ENCODE data around the gene ZDHHC11B.

GRCh38 chr5:773517-774264 is 10.8 kb downstream of the ZDHHC11B start:
- no peak for TF ChIP-seq CTCF (IDR thresholded peaks at IDR 0.05; ENCODE audit: insufficient read depth, low read length)
- no peak for TF ChIP-seq GABPA (IDR thresholded peaks at IDR 0.05; ENCODE audit: low read depth)
- TF ChIP-seq REST (IDR thresholded peaks at IDR 0.05; ENCODE audit: insufficient replicate concordance, low read depth), result no peak
